Measurements from ENCODE around the gene ERO1B. TPM values are rescaled to one million over a fixed set of nuclear protein-coding genes. Genes with fewer than 3 reads are reported as not detected.

ERO1B gene
- total RNA-seq, 1 donor from 2014 or later, result 5.1 TPM

GRCh38 chr1:236301080-236301957 is 19.6 kb upstream of the ERO1B start:
- no peaks in the 10 kb centered on the region for H3K27me3 ChIP-seq
- no peak overlapping the region for H3K4me3 ChIP-seq
- H3K9me3 ChIP-seq, result no peaks in the 10 kb centered on the region
- no peaks in the 10 kb centered on the region for H3K4me1 ChIP-seq
- intact Hi-C loops (cut with DNase I), result no loop called here
- H3K27ac ChIP-seq, result no peak overlapping the region
- DNase-seq (ENCODE audit: low spot score in 2 of 2), result no peak
- no peak for TF ChIP-seq CTCF (IDR thresholded peaks at IDR 0.05)
- no peaks in the 10 kb centered on the region for H3K36me3 ChIP-seq

DNA sequence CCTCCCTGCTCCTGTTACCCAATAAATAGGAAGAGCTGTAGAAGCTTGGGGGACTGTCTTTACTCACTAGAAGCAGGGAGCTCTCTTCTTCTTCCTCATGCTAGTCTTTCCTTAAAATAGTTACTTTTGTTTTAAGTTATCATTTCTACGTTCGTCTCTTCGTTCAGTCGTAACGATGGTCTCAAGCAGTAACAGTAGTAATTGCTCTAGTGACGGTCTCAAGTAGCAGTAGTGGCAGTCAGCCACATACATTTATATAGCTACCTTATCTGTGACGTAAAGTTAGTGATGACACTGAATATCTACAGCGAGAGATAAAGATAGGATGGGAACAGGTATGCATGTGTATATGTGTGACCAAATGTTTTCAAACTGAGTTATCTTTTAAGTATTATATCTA is 15.4 kb upstream of the ERO1B start:
- no peak for TF ChIP-seq CTCF (IDR thresholded peaks at IDR 0.05)
- no peak overlapping the region for H3K4me3 ChIP-seq
- H3K27me3 ChIP-seq, result no peaks in the 10 kb centered on the region
- H3K9me3 ChIP-seq, result no peaks in the 10 kb centered on the region
- no peak for DNase-seq (ENCODE audit: low spot score in 2 of 2)
- no peaks in the 10 kb centered on the region for H3K36me3 ChIP-seq
- intact Hi-C loops (cut with DNase I), result no loop called here
- H3K27ac ChIP-seq, result no peak overlapping the region
- H3K4me1 ChIP-seq, result no peaks in the 10 kb centered on the region

GRCh38 chr1:236292425-236292824 is 10.7 kb upstream of the ERO1B start:
- H3K36me3 ChIP-seq, result no peaks in the 10 kb centered on the region
- H3K9me3 ChIP-seq, result no peaks in the 10 kb centered on the region
- intact Hi-C loops (cut with DNase I), result no loop called here
- TF ChIP-seq CTCF (IDR thresholded peaks at IDR 0.05), result no peak
- H3K27ac ChIP-seq, result no peak overlapping the region
- no peaks in the 10 kb centered on the region for H3K27me3 ChIP-seq
- no peaks in the 10 kb centered on the region for H3K4me1 ChIP-seq
- no peak for DNase-seq (ENCODE audit: low spot score in 2 of 2)
- H3K4me3 ChIP-seq, result no peak overlapping the region

GRCh38 chr1:236289492-236290131 is 7.9 kb upstream of the ERO1B start:
- TF ChIP-seq CTCF (IDR thresholded peaks at IDR 0.05), result no peak
- intact Hi-C loops (cut with DNase I), result no loop called here
- no peak for DNase-seq (ENCODE audit: low spot score in 2 of 2)

DNA sequence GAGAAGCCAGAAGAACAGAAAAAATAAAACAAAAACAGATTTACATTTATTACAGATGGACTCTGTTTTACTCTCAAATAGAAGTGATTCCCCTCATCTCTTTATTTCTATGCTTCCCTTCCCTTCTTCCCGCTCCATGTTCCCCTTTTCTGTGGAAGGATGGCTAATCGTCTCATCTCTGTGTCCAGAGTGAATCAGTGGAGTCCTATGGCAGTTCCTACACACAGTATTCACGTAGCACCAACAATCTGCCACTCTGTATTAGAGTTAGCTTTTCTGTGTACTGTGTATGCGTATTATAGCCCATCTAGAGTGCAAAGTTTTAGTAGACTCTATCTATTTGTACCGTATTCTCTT is 6.8 kb upstream of the ERO1B start:
- H3K27ac ChIP-seq, result no peak overlapping the region
- no peaks in the 10 kb centered on the region for H3K36me3 ChIP-seq
- no peaks in the 10 kb centered on the region for H3K4me1 ChIP-seq
- no peaks in the 10 kb centered on the region for H3K27me3 ChIP-seq
- H3K9me3 ChIP-seq, result no peaks in the 10 kb centered on the region
- no peak for TF ChIP-seq CTCF (IDR thresholded peaks at IDR 0.05)
- no peak for DNase-seq (ENCODE audit: low spot score in 2 of 2)
- intact Hi-C loops (cut with DNase I), result no loop called here
- H3K4me3 ChIP-seq, result no peak overlapping the region

More at GRCh38 chr1:236289492-236290131, 7.9 kb upstream of the ERO1B start:
- Histone ChIP-seq H3K36me3 (no peaks in the 10 kb centered on the region), H3K4me1 (no peaks in the 10 kb centered on the region), H3K4me3 (no peak overlapping the region), H3K9me3 (no peaks in the 10 kb centered on the region), H3K27ac (no peak overlapping the region), H3K27me3 (no peaks in the 10 kb centered on the region)

All from ascending aorta (tissue), 2 donors.